Erythroblast (primary cell): ENCODE measurements around the gene FAM3D.
A peak's percentile ranks its signal among the peaks of the same experiment; 100 is the strongest.

Source experiments
- DNase-seq, 2 experiments: peaks; one replicate each; lab custom pipeline; 2025; lab: John Stamatoyannopoulos, UW
- GATA1 ChIP-seq: IDR thresholded peaks from 2 replicates; pipeline ENCODE4 v1.6.1; 2011; ENCODE audit warnings: low read depth, mild to moderate bottlenecking, control low read depth, low read length, moderate library complexity
- POLR2A ChIP-seq: IDR thresholded peaks from 2 replicates; pipeline ENCODE4 v1.6.1; 2011; ENCODE audit warnings: mild to moderate bottlenecking, low read length

Gene FAM3D

DNA sequence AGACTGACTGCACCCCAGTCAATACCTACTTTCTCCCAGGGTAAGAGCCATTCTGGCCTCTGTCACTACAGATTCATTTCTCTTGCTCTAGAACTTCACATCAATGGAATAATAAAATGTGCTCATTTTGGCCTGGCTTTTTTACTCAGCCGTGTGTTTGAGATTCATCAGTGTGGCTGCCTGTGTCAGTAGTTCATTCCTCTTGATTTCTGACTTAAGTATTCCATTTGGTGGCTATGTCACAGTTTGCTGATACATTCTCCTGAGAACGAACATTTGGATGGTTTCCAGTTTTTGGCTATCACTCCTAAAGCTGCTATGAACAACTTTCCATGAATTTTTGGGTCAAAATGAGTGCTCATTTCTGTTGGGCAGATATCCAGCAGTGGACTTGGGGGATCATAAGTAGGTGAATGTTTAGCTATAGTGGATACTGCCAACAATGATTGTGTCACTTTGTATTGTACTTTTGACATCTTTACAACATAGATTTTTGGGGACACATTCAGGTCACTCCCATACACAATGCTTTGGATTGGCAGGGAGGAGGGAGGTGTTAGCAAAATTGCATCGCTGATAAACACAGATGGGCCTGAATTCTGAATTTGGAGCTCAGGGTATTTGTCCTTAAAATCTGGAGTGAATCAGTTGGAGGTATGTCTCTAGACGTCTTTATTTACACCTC, 69.6 kb downstream of the FAM3D start:
- DNase-seq: no peak
- TF ChIP-seq POLR2A: no peak
- TF ChIP-seq GATA1: no peak

DNA sequence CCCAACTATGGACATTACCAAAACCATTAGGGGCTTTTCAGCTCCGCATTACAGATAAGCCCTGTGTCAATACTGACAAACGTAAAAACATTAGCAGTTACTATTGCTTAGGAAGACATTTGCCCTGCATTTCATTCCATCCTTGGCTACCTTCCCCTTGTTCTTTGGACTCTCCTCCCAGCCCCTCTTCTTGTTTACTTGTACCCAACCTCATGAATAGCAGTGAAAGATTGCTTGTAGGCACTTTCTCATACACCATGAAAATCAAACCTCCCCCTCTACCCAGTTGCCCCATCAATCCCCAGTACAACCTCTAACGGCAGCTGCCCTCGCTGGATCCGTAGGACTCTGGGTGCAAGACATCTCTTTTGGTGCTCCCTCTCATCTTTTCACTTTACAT, 72.5 kb downstream of the FAM3D start:
- TF ChIP-seq GATA1 (no peak), POLR2A (no peak)
- DNase-seq: no peak

DNA sequence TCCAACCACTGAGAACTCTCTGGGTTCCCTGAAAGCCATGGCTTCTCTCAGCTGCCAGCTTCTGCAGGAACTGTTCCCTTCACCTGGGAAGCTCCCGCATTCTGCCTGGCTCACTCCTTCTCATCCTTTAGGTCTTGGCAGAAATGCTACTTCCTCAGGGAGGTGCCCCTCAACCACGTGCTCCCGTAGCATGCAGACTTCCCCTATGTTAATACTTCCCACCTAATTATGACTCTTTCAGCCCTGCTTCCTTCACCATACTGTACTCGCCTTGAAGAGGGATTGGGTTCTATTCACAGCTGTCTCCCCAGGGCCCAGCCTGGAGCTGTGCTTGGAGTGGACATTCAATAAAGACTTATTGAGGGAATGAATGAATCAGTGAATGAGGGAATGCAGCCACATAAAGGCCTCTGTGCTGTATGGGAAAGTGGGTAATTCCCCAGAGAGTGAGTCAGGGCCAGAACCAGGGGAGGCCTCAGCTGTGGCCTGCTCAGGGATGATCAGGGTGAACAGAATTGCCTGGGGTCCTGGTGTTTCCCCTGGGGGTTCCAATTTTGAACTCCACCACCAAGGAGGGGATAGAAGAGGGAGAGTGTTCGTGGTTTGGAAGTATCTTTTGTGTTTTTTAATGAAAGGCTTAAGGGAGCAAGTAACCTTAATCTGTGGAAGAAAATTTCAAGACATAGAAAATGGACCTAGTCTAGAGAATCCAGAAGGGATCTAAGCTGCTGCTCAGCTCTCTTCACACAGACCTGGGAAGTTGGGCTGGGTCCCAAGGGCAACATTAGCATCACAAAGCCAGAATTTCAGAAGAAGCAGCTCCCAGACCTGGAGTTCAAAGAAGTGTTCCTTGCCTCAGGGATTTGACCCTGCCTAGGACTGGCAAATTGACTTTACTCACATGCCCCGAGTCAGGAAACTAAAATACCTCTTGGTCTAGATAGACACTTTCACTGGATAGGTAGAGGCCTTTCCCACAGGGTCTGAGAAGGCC, 74.8 kb downstream of the FAM3D start:
- DNase-seq: no peak
- TF ChIP-seq POLR2A (no peak), GATA1 (no peak)

DNA sequence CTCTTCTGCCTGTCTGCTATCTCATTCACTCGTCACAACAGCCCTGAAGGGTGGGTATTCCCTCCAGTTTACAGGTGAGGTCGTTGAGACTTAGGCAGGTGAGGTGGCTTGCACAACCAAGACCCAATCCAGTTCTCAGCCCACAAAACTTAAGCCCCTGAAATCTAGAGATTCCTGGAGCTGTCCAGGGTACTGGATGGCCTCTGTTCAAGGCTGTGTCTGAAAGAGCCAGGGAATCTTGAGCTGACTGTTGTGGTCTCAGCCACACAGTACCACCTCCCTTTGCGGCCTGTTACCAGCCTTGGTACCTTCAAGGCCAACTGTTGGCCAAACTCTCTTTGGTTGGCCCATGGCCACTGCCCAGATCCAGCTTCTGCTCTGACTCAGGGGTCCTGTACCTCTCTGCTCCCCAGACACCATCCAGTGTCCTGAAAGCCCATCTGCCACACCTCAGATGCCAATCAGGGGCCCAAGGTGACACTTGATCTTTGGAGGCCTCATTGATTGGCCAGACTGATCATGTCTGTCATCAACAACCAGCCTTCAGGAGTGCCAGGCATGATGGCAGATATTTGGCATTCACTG, 78.5 kb downstream of the FAM3D start:
- no peak for TF ChIP-seq GATA1
- no peak for TF ChIP-seq POLR2A
- DNase-seq: peak; percentile 12 to 13

DNA sequence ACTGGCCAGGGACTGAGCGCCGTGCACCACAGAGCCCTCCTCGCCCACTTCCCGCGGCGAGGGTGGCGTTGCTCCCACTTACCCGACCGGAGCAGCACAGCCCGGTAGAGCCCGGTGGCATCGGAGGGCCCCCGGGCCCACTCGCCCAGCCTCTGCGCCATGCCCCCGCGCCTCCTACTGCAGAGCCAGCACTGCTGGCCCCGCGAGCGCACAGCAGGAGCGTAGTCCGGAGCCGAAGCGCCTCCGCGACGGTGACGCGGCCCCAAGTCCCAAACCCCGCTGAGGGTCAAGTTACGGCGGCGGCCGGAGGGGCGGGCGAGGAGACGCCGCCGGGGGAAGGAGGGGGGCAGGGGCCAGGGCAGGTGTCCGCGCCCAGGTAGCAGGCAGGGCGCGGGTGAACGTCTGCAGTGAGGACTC, 79.8 kb downstream of the FAM3D start:
- no peak for DNase-seq
- no peak for TF ChIP-seq GATA1
- TF ChIP-seq POLR2A: no peak

DNA sequence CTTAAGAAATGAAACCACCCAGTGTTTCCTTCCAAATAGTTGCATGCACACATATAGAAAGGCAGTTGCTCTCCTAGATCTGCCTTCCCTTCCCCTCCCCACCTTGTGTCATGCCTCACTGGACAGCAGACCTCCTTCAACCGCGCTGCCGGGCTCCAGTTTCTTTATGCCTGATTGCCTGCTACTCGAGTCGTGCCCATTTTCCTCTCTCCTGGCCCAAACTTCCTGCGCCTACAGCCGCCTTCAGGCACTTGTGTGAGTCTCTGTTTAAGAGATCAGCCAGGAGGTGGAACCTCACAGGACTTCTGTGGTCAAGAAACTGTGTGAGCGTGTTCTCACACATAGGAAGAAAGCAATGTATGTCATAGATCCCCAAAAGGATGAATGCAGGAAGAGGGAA, 80.6 kb downstream of the FAM3D start:
- no peak for TF ChIP-seq GATA1
- no peak for TF ChIP-seq POLR2A
- DNase-seq: no peak

DNA sequence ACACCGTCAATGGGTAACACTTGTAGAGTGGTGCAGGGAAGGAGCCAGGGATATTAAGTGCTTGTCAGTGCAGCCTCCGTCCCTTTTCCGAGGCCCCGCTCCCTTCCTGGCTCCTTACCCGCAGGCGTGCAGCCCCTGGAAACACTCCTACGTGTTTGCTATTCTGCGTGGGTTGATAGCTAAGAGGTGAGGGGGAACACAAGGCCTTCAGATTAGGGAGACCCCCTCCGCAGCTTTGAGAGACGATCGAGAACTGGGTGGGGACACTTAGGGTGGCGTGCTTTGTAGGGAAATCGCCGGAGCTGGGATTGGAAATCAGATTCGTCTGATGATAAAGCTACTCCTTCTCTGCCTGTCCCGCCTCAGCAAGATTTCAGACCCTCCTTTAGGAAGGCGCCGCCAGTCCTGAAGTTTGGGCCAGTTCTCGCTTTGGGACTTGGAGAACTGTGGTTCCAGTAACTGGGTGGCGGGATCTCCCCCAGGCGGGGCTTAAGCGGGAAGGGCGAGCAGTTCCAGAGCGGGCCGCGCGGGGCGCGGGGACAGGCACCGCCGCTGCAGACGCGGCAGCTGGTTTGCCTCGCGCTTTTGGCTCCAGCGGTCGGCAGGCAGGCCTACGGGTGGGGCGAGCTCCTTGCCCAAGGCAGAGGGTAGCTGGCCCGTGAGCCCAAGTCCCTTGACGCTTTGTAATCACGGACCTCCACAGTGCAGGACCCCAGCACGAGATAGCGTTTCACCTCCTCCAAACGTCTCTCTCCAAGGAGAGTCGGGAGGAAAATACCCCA, 81.4 kb downstream of the FAM3D start:
- TF ChIP-seq POLR2A (no peak), GATA1 (no peak)
- peak; percentile 20 to 28 for DNase-seq

DNA sequence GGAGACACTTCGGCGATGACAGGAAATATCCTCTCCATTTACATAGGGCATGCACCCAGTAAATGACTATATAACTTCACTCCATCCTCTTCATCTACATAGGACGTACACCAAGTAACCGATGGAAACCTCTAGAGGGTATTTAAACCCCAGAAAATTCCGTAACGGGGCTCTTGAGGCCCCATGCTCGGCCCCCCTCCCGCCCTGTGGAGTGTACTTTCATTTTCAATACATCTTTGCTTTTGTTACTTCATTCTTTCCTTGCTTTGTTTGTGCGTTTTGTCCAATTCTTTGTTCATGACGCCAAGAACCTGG, 81.9 kb downstream of the FAM3D start:
- TF ChIP-seq POLR2A (no peak), GATA1 (no peak)
- DNase-seq: no peak
